Measurements from ENCODE around the gene CSF2. TPM values are rescaled to one million over a fixed set of nuclear protein-coding genes. Genes with fewer than 3 reads are reported as not detected.

CSF2 gene
- not detected for total RNA-seq

- no peak for DNase-seq (ENCODE audit: low spot score in 2 of 2)
- no peak within 1 kb of the TSS for H3K27ac ChIP-seq
These were observed at the start of gene CSF2 for GRCh38 chr5:132073231-132074013. Gene CSF2, plus strand, starts transcription at chr5:132073789. Its CDS starts 35 bp downstream, at chr5:132073824.

DNA sequence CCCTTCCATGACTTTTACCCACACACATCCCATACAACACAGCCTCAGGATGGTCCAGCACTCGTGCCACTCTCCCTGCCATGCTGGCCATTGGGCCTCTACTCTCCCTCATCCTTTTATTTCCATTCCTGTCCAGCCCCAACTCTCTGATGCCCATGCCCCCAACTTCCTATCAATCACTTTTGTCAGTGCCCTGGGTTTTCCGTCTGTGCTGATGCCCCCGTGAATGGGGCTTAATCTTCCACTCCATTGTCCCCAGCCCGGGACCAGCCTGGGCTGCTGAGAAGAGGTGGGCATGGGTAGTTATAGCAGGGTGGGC, 49.5 kb upstream of the CSF2 start:
- Histone ChIP-seq H3K4me1 (no peaks in the 10 kb centered on the region), H3K36me3 (no peaks in the 10 kb centered on the region), H3K27ac (no peak overlapping the region), H3K4me3 (no peak overlapping the region), H3K27me3 (peaks cover 9% of the 10 kb centered on the region), H3K9me3 (no peaks in the 10 kb centered on the region)
- WGBS = 86% methylated on average over 4 of the region's 4 CpGs
- DNase-seq (ENCODE audit: low spot score in 2 of 2) = no peak
- no peak for TF ChIP-seq POLR2A (IDR thresholded peaks at IDR 0.05)

More at GRCh38 chr5:132073231-132074013, at the start of gene CSF2:
- H3K4me3 ChIP-seq = no peak within 1 kb of the TSS
- no peaks in the 10 kb centered on the region for H3K27me3 ChIP-seq
- no peaks in the 10 kb centered on the region for H3K9me3 ChIP-seq
- TF ChIP-seq CTCF (IDR thresholded peaks at IDR 0.05) (no peak), POLR2A (IDR thresholded peaks at IDR 0.05) (no peak), POLR2AphosphoS5 (IDR thresholded peaks at IDR 0.05) (no peak), EP300 (IDR thresholded peaks at IDR 0.05) (no peak)
- WGBS = 88% methylated on average over 8 of the region's 12 CpGs
- H3K36me3 ChIP-seq = no peaks in the 10 kb centered on the region
- peaks cover 3% of the 10 kb centered on the region for H3K4me1 ChIP-seq

GRCh38 chr5:132024789-132025402, 48.7 kb upstream of the CSF2 start:
- no peaks in the 10 kb centered on the region for H3K36me3 ChIP-seq
- H3K9me3 ChIP-seq = no peaks in the 10 kb centered on the region
- H3K27me3 ChIP-seq = peaks cover 7% of the 10 kb centered on the region
- no peak overlapping the region for H3K27ac ChIP-seq
- no peaks in the 10 kb centered on the region for H3K4me1 ChIP-seq
- TF ChIP-seq EP300 (IDR thresholded peaks at IDR 0.05) (no peak), POLR2AphosphoS5 (IDR thresholded peaks at IDR 0.05) (no peak), CTCF (IDR thresholded peaks at IDR 0.05) (no peak), POLR2A (IDR thresholded peaks at IDR 0.05) (no peak)
- no peak for DNase-seq (ENCODE audit: low spot score in 2 of 2)
- WGBS = 71% methylated on average over 8 of the region's 8 CpGs
- H3K4me3 ChIP-seq = no peak overlapping the region

DNA sequence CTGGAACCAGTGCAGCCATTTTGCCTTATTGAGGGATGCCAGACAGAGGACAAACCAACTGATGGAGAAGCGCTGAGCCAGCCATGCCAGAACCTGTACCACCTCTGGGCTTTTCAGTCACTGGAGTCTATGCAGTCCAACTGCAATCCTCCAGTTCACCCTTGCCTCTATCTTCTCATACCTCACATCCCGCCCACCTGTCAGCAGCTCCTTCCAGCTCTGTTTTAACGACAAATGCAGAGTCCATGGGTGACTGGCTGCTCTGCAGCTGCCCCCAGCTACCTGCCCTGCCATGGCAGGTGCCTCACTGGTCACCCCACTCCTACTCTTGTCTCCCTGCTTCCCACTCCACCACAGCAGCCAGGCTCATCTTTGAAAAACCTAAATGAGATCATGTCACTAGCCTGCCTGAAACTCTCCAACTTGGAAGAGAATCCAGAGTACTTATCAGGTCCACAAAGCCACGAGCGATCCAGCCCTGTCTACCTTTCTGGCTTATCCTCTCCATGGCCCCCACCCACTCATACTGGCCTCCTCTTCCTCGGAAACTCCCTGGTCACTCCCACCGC, 48.1 kb upstream of the CSF2 start:
- TF ChIP-seq CTCF (IDR thresholded peaks at IDR 0.05) (no peak), POLR2AphosphoS5 (IDR thresholded peaks at IDR 0.05) (no peak), POLR2A (IDR thresholded peaks at IDR 0.05) (no peak), EP300 (IDR thresholded peaks at IDR 0.05) (no peak)
- Histone ChIP-seq H3K4me1 (no peaks in the 10 kb centered on the region), H3K36me3 (no peaks in the 10 kb centered on the region), H3K4me3 (no peak overlapping the region), H3K27ac (no peak overlapping the region), H3K9me3 (no peaks in the 10 kb centered on the region), H3K27me3 (peaks cover 2% of the 10 kb centered on the region)
- DNase-seq (ENCODE audit: low spot score in 2 of 2) = no peak
- WGBS = 92% methylated on average over 7 of the region's 7 CpGs

- DNase-seq (ENCODE audit: low spot score in 2 of 2) = no peak
- no peak for TF ChIP-seq EP300 (IDR thresholded peaks at IDR 0.05)
- TF ChIP-seq POLR2AphosphoS5 (IDR thresholded peaks at IDR 0.05) = no peak
- no peak for TF ChIP-seq POLR2A (IDR thresholded peaks at IDR 0.05)
- TF ChIP-seq CTCF (IDR thresholded peaks at IDR 0.05) = no peak
- no peak overlapping the region for H3K27ac ChIP-seq
- H3K27me3 ChIP-seq = no peaks in the 10 kb centered on the region
- H3K4me1 ChIP-seq = no peaks in the 10 kb centered on the region
- 67% methylated on average over 5 of the region's 5 CpGs for WGBS
- no peaks in the 10 kb centered on the region for H3K9me3 ChIP-seq
- H3K4me3 ChIP-seq = no peak overlapping the region
- H3K36me3 ChIP-seq = no peaks in the 10 kb centered on the region
These were observed 47.0 kb upstream of the CSF2 start for GRCh38 chr5:132026516-132027008.
